Kidney epithelial cell (primary cell): ENCODE data around the gene MAP1A. TPM values are rescaled to one million over a fixed set of nuclear protein-coding genes. Genes with fewer than 3 reads are reported as not detected.

Experiments used
- DNase-seq: peaks from one replicate; pipeline ENCODE4 v3.0.0-alpha.2; 2010; ENCODE audit warnings: low read depth
- H3K27me3 ChIP-seq: 2 replicates; pipeline ENCODE4 v1.6.0; 2011; ENCODE audit warnings: low read length; ENCODE audit not compliant: control insufficient read depth, insufficient read depth
- H3K36me3 ChIP-seq: 2 replicates; pipeline ENCODE4 v1.5.1; 2011; ENCODE audit warnings: low read length; ENCODE audit not compliant: control insufficient read depth, insufficient read depth
- H3K4me3 ChIP-seq: 2 replicates; pipeline ENCODE4 v1.5.1; 2011; ENCODE audit warnings: low read depth, mild to moderate bottlenecking, control low read depth, low read length
- total RNA-seq: library from RNA; depleted of rRNA; stranded (reverse); fragments of >200 nt; gene quantifications from 2 replicates; pipeline ENCODE4 v1.2.3, GENCODE V29; 2015
- TF ChIP-seq, protein P1 (sequence below): IDR thresholded peaks from 2 replicates; pipeline ENCODE4 v1.5.1; 2011; ENCODE audit warnings: mild to moderate bottlenecking, moderate library complexity, low read length, control low read depth, inconsistent platforms; ENCODE audit not compliant: insufficient read depth, poor library complexity, severe bottlenecking

MAP1A gene
- total RNA-seq, 1 donor from 2014 or later = 2.0 TPM

DNA sequence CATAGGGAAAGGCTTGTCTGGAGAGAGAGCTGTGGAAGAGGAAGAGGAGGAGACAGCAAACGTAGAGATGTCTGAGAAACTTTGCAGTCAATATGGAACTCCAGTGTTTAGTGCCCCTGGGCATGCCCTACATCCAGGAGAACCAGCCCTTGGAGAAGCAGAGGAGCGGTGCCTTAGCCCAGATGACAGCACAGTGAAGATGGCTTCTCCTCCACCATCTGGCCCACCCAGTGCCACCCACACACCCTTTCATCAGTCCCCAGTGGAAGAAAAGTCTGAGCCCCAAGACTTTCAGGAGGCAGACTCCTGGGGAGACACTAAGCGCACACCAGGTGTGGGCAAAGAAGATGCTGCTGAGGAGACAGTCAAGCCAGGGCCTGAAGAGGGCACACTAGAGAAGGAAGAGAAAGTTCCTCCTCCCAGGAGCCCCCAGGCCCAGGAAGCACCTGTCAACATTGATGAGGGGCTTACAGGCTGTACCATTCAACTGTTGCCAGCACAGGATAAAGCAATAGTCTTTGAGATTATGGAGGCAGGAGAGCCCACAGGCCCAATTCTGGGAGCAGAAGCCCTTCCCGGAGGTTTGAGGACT, 6.9 kb downstream of the MAP1A start:
- no peak for DNase-seq
- H3K36me3 ChIP-seq = no peaks in the 10 kb centered on the region
- TF ChIP-seq, protein P1, sequence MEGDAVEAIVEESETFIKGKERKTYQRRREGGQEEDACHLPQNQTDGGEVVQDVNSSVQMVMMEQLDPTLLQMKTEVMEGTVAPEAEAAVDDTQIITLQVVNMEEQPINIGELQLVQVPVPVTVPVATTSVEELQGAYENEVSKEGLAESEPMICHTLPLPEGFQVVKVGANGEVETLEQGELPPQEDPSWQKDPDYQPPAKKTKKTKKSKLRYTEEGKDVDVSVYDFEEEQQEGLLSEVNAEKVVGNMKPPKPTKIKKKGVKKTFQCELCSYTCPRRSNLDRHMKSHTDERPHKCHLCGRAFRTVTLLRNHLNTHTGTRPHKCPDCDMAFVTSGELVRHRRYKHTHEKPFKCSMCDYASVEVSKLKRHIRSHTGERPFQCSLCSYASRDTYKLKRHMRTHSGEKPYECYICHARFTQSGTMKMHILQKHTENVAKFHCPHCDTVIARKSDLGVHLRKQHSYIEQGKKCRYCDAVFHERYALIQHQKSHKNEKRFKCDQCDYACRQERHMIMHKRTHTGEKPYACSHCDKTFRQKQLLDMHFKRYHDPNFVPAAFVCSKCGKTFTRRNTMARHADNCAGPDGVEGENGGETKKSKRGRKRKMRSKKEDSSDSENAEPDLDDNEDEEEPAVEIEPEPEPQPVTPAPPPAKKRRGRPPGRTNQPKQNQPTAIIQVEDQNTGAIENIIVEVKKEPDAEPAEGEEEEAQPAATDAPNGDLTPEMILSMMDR = no peak
- H3K4me3 ChIP-seq = no peak overlapping the region
- peaks cover 7% of the 10 kb centered on the region for H3K27me3 ChIP-seq

DNA sequence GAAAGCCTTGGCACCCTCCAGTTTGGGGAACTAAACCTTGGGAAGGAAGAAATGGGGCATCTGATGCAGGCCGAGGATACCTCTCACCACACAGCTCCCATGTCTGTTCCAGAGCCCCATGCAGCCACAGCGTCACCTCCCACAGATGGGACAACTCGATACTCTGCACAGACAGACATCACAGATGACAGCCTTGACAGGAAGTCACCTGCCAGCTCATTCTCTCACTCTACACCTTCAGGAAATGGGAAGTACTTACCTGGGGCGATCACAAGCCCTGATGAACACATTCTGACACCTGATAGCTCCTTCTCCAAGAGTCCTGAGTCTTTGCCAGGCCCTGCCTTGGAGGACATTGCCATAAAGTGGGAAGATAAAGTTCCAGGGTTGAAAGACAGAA, 7.7 kb downstream of the MAP1A start:
- TF ChIP-seq, protein P1 = no peak
- no peaks in the 10 kb centered on the region for H3K36me3 ChIP-seq
- no peak overlapping the region for H3K4me3 ChIP-seq
- no peak for DNase-seq
- H3K27me3 ChIP-seq = peaks cover 6% of the 10 kb centered on the region

DNA sequence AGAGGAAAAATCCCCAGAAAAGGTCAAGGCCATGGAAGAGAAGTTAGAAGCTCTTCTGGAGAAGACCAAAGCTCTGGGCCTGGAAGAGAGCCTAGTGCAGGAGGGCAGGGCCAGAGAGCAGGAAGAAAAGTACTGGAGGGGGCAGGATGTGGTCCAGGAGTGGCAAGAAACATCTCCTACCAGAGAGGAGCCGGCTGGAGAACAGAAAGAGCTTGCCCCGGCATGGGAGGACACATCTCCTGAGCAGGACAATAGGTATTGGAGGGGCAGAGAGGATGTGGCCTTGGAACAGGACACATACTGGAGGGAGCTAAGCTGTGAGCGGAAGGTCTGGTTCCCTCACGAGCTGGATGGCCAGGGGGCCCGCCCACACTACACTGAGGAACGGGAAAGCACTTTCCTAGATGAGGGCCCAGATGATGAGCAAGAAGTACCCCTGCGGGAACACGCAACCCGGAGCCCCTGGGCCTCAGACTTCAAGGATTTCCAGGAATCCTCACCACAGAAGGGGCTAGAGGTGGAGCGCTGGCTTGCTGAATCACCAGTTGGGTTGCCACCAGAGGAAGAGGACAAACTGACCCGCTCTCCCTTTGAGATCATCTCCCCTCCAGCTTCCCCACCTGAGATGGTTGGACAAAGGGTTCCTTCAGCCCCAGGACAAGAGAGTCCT, 9.0 kb downstream of the MAP1A start:
- H3K27me3 ChIP-seq = peaks cover 6% of the 10 kb centered on the region
- H3K4me3 ChIP-seq = no peak overlapping the region
- H3K36me3 ChIP-seq = no peaks in the 10 kb centered on the region
- TF ChIP-seq, protein P1 = no peak
- no peak for DNase-seq

DNA sequence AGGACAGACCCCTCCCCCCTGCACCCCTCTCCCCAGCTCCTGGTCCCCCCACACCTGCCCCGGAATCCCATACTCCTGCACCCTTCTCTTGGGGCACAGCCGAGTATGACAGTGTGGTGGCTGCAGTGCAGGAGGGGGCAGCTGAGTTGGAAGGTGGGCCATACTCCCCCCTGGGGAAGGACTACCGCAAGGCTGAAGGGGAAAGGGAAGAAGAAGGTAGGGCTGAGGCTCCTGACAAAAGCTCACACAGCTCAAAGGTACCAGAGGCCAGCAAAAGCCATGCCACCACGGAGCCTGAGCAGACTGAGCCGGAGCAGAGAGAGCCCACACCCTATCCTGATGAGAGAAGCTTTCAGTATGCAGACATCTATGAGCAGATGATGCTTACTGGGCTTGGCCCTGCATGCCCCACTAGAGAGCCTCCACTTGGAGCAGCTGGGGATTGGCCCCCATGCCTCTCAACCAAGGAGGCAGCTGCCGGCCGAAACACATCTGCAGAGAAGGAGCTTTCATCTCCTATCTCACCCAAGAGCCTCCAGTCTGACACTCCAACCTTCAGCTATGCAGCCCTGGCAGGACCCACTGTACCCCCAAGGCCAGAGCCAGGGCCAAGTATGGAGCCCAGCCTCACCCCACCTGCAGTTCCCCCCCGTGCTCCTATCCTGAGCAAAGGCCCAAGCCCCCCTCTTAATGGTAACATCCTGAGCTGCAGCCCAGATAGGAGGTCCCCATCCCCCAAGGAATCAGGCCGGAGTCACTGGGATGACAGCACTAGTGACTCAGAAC, 9.8 kb downstream of the MAP1A start:
- no peaks in the 10 kb centered on the region for H3K36me3 ChIP-seq
- no peak for DNase-seq
- H3K27me3 ChIP-seq = peaks cover 4% of the 10 kb centered on the region
- TF ChIP-seq, protein P1 = no peak
- no peak overlapping the region for H3K4me3 ChIP-seq

DNA sequence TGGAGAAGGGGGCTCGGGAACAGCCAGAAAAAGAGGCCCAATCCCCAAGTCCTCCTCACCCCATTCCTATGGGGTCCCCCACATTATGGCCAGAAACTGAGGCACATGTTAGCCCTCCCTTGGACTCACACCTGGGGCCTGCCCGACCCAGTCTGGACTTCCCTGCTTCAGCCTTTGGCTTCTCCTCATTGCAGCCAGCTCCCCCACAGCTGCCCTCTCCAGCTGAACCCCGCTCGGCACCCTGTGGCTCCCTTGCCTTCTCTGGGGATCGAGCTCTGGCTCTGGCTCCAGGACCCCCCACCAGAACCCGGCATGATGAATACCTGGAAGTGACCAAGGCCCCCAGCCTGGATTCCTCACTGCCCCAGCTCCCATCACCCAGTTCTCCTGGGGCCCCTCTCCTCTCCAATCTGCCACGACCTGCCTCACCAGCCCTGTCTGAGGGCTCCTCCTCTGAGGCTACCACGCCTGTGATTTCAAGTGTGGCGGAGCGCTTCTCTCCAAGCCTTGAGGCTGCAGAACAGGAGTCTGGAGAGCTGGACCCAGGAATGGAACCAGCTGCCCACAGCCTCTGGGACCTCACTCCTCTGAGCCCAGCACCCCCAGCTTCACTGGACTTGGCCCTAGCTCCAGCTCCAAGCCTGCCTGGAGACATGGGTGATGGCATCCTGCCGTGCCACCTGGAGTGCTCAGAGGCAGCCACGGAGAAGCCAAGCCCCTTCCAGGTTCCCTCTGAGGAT, 10.6 kb downstream of the MAP1A start:
- Histone ChIP-seq H3K27me3 (no peaks in the 10 kb centered on the region), H3K4me3 (no peak overlapping the region), H3K36me3 (no peaks in the 10 kb centered on the region)
- TF ChIP-seq, protein P1 = no peak
- DNase-seq = no peak
